ENCODE data around the gene OR5K3. TPM values are rescaled to one million over a fixed set of nuclear protein-coding genes. Genes with fewer than 3 reads are reported as not detected.

Gene OR5K3
- total and polyA plus RNA-seq, 2 donors (not counting 3 experiments of a cell fraction or from before 2014, with no cell fraction given): not detected

- intact Hi-C loops (cut with micrococcal nuclease) (no loop called here), dilution Hi-C loops (cut with MboI; ENCODE audit: extremely low pct_ligation_motif_present, low sequenced_read_pairs) (no loop called here)
- no TSS peak for BruUV-seq (replicated peaks)
- FAIRE-seq (no peak), DNase-seq (ENCODE audit: low read depth, low spot score) (no peak)
- Histone ChIP-seq H2AFZ (ENCODE audit: low read depth, low read length) (no peak overlapping the region), H3K27me3 (ENCODE audit: control insufficient read depth in 2 of 2, insufficient read depth in 2 of 2, low read length in 2 of 2) (no peaks in the 10 kb centered on the region), H3K79me2 (ENCODE audit: control insufficient read depth, insufficient read depth, low read length) (no peaks in the 10 kb centered on the region), H3K4me1 (ENCODE audit: control insufficient read depth, extremely low read depth, insufficient read depth, low read length) (no peaks in the 10 kb centered on the region), H3K4me3 (replicated peaks in 1 of 3; ENCODE audit: insufficient read depth in 1 of 3, low read depth in 1 of 3, low read length in 3 of 3) (no peak overlapping the region), H3K27ac (ENCODE audit: insufficient read depth, low read depth, low read length) (no peak overlapping the region), H4K20me1 (replicated peaks; ENCODE audit: control insufficient read depth, extremely low read depth, insufficient read depth, low read length) (no peaks in the 10 kb centered on the region), H3K36me3 (ENCODE audit: control insufficient read depth in 2 of 2, extremely low read depth in 1 of 2, insufficient read depth in 2 of 2, low read length in 2 of 2) (no peaks in the 10 kb centered on the region), H3K9ac (replicated peaks; ENCODE audit: extremely low read depth, insufficient read depth, low read length) (no peak overlapping the region), H3K4me2 (ENCODE audit: insufficient read depth, low read length) (no peak overlapping the region), H3K9me3 (replicated peaks; ENCODE audit: control insufficient read depth, insufficient read depth, low read length) (no peaks in the 10 kb centered on the region), H3K9me1 (replicated peaks; ENCODE audit: control insufficient read depth, extremely low read depth, insufficient read depth, low read length) (no peaks in the 10 kb centered on the region)
- CTCF ChIA-PET: no interaction called here
- no peak for TF ChIP-seq POLR2AphosphoS5 (IDR thresholded peaks at IDR 0.05; ENCODE audit: insufficient read depth, low read depth, low read length)
- POLR2A ChIA-PET: no interaction called here
These were observed 29.2 kb upstream of the OR5K3 start for GRCh38 chr3:98361289-98361688.

GRCh38 chr3:98367464-98368246 is 22.8 kb upstream of the OR5K3 start:
- TF ChIP-seq CTCF (IDR thresholded peaks at IDR 0.05; ENCODE audit: extremely low read depth in 1 of 2, insufficient read depth in 1 of 2, low read depth in 1 of 2, low read length in 2 of 2) (no peak), FOS (IDR thresholded peaks at IDR 0.05; ENCODE audit: borderline replicate concordance, insufficient read depth, low read length) (no peak)
- DNase-seq (ENCODE audit: low read depth, low spot score) (no peak), FAIRE-seq (no peak)
- Histone ChIP-seq H3K27ac (ENCODE audit: insufficient read depth, low read depth, low read length) (no peak overlapping the region), H3K36me3 (ENCODE audit: control insufficient read depth in 2 of 2, extremely low read depth in 1 of 2, insufficient read depth in 2 of 2, low read length in 2 of 2) (no peaks in the 10 kb centered on the region), H3K9ac (replicated peaks; ENCODE audit: extremely low read depth, insufficient read depth, low read length) (no peak overlapping the region), H3K4me2 (ENCODE audit: insufficient read depth, low read length) (no peak overlapping the region), H3K27me3 (ENCODE audit: control insufficient read depth in 2 of 2, insufficient read depth in 2 of 2, low read length in 2 of 2) (no peaks in the 10 kb centered on the region), H3K79me2 (ENCODE audit: control insufficient read depth, insufficient read depth, low read length) (no peaks in the 10 kb centered on the region), H3K9me1 (replicated peaks; ENCODE audit: control insufficient read depth, extremely low read depth, insufficient read depth, low read length) (no peaks in the 10 kb centered on the region), H3K4me3 (replicated peaks in 1 of 3; ENCODE audit: insufficient read depth in 1 of 3, low read depth in 1 of 3, low read length in 3 of 3) (no peak overlapping the region), H3K9me3 (replicated peaks; ENCODE audit: control insufficient read depth, insufficient read depth, low read length) (no peaks in the 10 kb centered on the region), H2AFZ (ENCODE audit: low read depth, low read length) (no peak overlapping the region), H3K4me1 (ENCODE audit: control insufficient read depth, extremely low read depth, insufficient read depth, low read length) (no peaks in the 10 kb centered on the region), H4K20me1 (replicated peaks; ENCODE audit: control insufficient read depth, extremely low read depth, insufficient read depth, low read length) (no peaks in the 10 kb centered on the region)
- dilution Hi-C loops (cut with MboI; ENCODE audit: extremely low pct_ligation_motif_present, low sequenced_read_pairs): no loop called here
- BruUV-seq (replicated peaks): no TSS peak
- intact Hi-C loops (cut with micrococcal nuclease): no loop called here
- POLR2A ChIA-PET: no interaction called here
- CTCF ChIA-PET: no interaction called here

Measured in endothelial cell of umbilical vein (primary cell).